HepG2 (cell line): ENCODE results near the gene ZMIZ1. TPM values are rescaled to one million over a fixed set of nuclear protein-coding genes. Genes with fewer than 3 reads are reported as not detected.

Experiments used
- FIP1L1 ChIP-seq: fragments of 200-400 bp; formaldehyde crosslinking; IDR thresholded peaks from 2 replicates; pipeline ENCODE4 v1.6.1; 2018; ENCODE audit warnings: low read depth, mild to moderate bottlenecking, low read length, moderate library complexity, borderline replicate concordance; ENCODE audit not compliant: insufficient read depth
- KDM5B ChIP-seq: sonication (generic); formaldehyde crosslinking; IDR thresholded peaks from 2 replicates; pipeline ENCODE4 v1.4.0; 2020; ENCODE audit warnings: missing genetic modification reagents, mild to moderate bottlenecking, borderline replicate concordance
- MYC ChIP-seq: sonication (generic); formaldehyde crosslinking; IDR thresholded peaks from 2 replicates; pipeline ENCODE4 v1.9.0; 2021; ENCODE audit warnings: missing genetic modification reagents, borderline replicate concordance
- NFKB2 ChIP-seq: sonication (generic); formaldehyde crosslinking; IDR thresholded peaks from 2 replicates; pipeline ENCODE4 v1.4.0; 2020; ENCODE audit warnings: missing genetic modification reagents, borderline replicate concordance
- SIX4 ChIP-seq: sonication (generic); formaldehyde crosslinking; IDR thresholded peaks from 2 replicates; pipeline ENCODE4 v1.4.0; 2020; ENCODE audit warnings: missing genetic modification reagents
- SMAD3 ChIP-seq: sonication (generic); formaldehyde crosslinking; IDR thresholded peaks from 2 replicates; pipeline ENCODE4 v1.4.0; 2020; ENCODE audit warnings: missing genetic modification reagents
- ZIK1 ChIP-seq: sonication (generic); formaldehyde crosslinking; IDR thresholded peaks from 2 replicates; pipeline ENCODE4 v1.5.0; 2020; ENCODE audit warnings: mild to moderate bottlenecking, low read depth, missing genetic modification reagents, borderline replicate concordance
- ZNF17 ChIP-seq: sonication (generic); formaldehyde crosslinking; IDR thresholded peaks from 2 replicates; pipeline ENCODE4 v1.5.0; 2020; ENCODE audit warnings: mild to moderate bottlenecking, missing genetic modification reagents
- ZNF207 ChIP-seq: fragments of 450-650 bp; IDR thresholded peaks from 2 replicates; pipeline ENCODE4 v1.6.1; 2016; ENCODE audit warnings: antibody characterized with exemption, borderline replicate concordance
- ZSCAN31 ChIP-seq: sonication (generic); formaldehyde crosslinking; IDR thresholded peaks from 2 replicates; pipeline ENCODE4 v1.5.0; 2020; ENCODE audit warnings: low read depth, mild to moderate bottlenecking, missing genetic modification reagents
- polyA plus RNA-seq, 8 experiments: library from polyadenylated mRNA; depleted of rRNA in 3 of 8; stranded (reverse) in 7 of 8; unstranded in 1 of 8; fragments of >200 nt; fragmentation: Illumina TruSeq in 4 of 8; extraction: Trizol in 4 of 8; gene quantifications; 2 replicates each; pipeline versions ENCODE4 v1.2.1 to v1.2.3, GENCODE V29; 2011 to 2016; ENCODE audit warnings: low read depth in 4 of 8, missing spikeins in 1 of 8, mixed read lengths in 1 of 8; ENCODE audit not compliant: insufficient read depth in 1 of 8
- total RNA-seq, 5 experiments: library from RNA; depleted of rRNA; stranded (reverse); fragments of >200 nt; fragmentation: Illumina TruSeq; extraction: Trizol; gene quantifications; 2 replicates each; pipeline ENCODE4 v1.2.3, GENCODE V29; 2016; ENCODE audit warnings: low read depth in 1 of 5
- TF ChIP-seq, protein P1 (sequence below): sonication (generic); formaldehyde crosslinking; IDR thresholded peaks from 2 replicates; pipeline ENCODE4 v1.5.1; 2020; ENCODE audit warnings: mild to moderate bottlenecking, missing genetic modification reagents, borderline replicate concordance
- TF ChIP-seq, protein P2 (sequence below): IDR thresholded peaks from 2 replicates; pipeline ENCODE4 v1.6.1; 2016; ENCODE audit warnings: mild to moderate bottlenecking
- TF ChIP-seq, protein P3 (sequence below): sonication (generic); formaldehyde crosslinking; IDR thresholded peaks from 2 replicates; pipeline ENCODE4 v1.4.0; 2020; ENCODE audit warnings: missing genetic modification reagents
- TF ChIP-seq, protein P4 (sequence below): sonication (generic); formaldehyde crosslinking; conservative IDR thresholded peaks from 2 replicates; pipeline ENCODE4 v1.8.0; 2022; ENCODE audit warnings: low read depth, missing genetic modification reagents
- TF ChIP-seq, protein P5 (sequence below): sonication (generic); formaldehyde crosslinking; IDR thresholded peaks from 2 replicates; pipeline ENCODE4 v1.8.0; 2022; ENCODE audit warnings: mild to moderate bottlenecking, missing genetic modification reagents, moderate library complexity

The ZMIZ1 gene
- total and polyA plus RNA-seq, 2 of the 13 experiments (the other 11 are each of a cell fraction or from before 2014, with no cell fraction given): 5.3 to 10.2 TPM

DNA sequence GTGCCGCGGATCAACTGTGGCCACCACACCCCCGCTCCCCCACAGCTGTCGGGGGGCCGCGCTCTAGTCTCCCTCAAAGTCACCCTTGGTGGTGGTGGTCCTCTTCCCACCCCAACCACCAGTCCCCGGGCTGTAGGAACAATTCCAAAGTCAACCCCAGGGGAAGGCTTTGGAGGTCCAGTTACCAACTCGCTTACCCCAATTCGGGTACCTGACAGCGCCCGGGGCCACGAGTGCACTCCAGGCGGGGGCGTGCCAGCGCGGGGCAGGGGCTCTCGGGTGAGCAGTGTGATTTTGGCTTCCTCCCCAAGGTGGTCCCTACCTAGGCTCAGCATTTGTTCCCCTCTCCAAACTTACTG is 584 bp upstream of the ZMIZ1 start (continued):
- TF ChIP-seq, protein P1, sequence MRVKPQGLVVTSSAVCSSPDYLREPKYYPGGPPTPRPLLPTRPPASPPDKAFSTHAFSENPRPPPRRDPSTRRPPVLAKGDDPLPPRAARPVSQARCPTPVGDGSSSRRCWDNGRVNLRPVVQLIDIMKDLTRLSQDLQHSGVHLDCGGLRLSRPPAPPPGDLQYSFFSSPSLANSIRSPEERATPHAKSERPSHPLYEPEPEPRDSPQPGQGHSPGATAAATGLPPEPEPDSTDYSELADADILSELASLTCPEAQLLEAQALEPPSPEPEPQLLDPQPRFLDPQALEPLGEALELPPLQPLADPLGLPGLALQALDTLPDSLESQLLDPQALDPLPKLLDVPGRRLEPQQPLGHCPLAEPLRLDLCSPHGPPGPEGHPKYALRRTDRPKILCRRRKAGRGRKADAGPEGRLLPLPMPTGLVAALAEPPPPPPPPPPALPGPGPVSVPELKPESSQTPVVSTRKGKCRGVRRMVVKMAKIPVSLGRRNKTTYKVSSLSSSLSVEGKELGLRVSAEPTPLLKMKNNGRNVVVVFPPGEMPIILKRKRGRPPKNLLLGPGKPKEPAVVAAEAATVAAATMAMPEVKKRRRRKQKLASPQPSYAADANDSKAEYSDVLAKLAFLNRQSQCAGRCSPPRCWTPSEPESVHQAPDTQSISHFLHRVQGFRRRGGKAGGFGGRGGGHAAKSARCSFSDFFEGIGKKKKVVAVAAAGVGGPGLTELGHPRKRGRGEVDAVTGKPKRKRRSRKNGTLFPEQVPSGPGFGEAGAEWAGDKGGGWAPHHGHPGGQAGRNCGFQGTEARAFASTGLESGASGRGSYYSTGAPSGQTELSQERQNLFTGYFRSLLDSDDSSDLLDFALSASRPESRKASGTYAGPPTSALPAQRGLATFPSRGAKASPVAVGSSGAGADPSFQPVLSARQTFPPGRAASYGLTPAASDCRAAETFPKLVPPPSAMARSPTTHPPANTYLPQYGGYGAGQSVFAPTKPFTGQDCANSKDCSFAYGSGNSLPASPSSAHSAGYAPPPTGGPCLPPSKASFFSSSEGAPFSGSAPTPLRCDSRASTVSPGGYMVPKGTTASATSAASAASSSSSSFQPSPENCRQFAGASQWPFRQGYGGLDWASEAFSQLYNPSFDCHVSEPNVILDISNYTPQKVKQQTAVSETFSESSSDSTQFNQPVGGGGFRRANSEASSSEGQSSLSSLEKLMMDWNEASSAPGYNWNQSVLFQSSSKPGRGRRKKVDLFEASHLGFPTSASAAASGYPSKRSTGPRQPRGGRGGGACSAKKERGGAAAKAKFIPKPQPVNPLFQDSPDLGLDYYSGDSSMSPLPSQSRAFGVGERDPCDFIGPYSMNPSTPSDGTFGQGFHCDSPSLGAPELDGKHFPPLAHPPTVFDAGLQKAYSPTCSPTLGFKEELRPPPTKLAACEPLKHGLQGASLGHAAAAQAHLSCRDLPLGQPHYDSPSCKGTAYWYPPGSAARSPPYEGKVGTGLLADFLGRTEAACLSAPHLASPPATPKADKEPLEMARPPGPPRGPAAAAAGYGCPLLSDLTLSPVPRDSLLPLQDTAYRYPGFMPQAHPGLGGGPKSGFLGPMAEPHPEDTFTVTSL (CRISPR knock-in tag): no peak
- no peak for TF ChIP-seq NFKB2
- TF ChIP-seq FIP1L1: no peak
- no peak for TF ChIP-seq ZNF17 (CRISPR knock-in tag)
- TF ChIP-seq, protein P2, sequence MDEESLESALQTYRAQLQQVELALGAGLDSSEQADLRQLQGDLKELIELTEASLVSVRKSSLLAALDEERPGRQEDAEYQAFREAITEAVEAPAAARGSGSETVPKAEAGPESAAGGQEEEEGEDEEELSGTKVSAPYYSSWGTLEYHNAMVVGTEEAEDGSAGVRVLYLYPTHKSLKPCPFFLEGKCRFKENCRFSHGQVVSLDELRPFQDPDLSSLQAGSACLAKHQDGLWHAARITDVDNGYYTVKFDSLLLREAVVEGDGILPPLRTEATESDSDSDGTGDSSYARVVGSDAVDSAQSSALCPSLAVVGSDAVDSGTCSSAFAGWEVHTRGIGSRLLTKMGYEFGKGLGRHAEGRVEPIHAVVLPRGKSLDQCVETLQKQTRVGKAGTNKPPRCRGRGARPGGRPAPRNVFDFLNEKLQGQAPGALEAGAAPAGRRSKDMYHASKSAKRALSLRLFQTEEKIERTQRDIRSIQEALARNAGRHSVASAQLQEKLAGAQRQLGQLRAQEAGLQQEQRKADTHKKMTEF (CRISPR knock-in tag): no peak
- TF ChIP-seq, protein P3, sequence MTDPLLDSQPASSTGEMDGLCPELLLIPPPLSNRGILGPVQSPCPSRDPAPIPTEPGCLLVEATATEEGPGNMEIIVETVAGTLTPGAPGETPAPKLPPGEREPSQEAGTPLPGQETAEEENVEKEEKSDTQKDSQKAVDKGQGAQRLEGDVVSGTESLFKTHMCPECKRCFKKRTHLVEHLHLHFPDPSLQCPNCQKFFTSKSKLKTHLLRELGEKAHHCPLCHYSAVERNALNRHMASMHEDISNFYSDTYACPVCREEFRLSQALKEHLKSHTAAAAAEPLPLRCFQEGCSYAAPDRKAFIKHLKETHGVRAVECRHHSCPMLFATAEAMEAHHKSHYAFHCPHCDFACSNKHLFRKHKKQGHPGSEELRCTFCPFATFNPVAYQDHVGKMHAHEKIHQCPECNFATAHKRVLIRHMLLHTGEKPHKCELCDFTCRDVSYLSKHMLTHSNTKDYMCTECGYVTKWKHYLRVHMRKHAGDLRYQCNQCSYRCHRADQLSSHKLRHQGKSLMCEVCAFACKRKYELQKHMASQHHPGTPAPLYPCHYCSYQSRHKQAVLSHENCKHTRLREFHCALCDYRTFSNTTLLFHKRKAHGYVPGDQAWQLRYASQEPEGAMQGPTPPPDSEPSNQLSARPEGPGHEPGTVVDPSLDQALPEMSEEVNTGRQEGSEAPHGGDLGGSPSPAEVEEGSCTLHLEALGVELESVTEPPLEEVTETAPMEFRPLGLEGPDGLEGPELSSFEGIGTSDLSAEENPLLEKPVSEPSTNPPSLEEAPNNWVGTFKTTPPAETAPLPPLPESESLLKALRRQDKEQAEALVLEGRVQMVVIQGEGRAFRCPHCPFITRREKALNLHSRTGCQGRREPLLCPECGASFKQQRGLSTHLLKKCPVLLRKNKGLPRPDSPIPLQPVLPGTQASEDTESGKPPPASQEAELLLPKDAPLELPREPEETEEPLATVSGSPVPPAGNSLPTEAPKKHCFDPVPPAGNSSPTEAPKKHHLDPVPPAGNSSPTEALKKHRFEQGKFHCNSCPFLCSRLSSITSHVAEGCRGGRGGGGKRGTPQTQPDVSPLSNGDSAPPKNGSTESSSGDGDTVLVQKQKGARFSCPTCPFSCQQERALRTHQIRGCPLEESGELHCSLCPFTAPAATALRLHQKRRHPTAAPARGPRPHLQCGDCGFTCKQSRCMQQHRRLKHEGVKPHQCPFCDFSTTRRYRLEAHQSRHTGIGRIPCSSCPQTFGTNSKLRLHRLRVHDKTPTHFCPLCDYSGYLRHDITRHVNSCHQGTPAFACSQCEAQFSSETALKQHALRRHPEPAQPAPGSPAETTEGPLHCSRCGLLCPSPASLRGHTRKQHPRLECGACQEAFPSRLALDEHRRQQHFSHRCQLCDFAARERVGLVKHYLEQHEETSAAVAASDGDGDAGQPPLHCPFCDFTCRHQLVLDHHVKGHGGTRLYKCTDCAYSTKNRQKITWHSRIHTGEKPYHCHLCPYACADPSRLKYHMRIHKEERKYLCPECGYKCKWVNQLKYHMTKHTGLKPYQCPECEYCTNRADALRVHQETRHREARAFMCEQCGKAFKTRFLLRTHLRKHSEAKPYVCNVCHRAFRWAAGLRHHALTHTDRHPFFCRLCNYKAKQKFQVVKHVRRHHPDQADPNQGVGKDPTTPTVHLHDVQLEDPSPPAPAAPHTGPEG (CRISPR knock-in tag): no peak
- TF ChIP-seq KDM5B (CRISPR knock-in tag): no peak
- TF ChIP-seq, protein P4, sequence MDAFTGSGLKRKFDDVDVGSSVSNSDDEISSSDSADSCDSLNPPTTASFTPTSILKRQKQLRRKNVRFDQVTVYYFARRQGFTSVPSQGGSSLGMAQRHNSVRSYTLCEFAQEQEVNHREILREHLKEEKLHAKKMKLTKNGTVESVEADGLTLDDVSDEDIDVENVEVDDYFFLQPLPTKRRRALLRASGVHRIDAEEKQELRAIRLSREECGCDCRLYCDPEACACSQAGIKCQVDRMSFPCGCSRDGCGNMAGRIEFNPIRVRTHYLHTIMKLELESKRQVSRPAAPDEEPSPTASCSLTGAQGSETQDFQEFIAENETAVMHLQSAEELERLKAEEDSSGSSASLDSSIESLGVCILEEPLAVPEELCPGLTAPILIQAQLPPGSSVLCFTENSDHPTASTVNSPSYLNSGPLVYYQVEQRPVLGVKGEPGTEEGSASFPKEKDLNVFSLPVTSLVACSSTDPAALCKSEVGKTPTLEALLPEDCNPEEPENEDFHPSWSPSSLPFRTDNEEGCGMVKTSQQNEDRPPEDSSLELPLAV (CRISPR knock-in tag): no peak
- TF ChIP-seq, protein P5, sequence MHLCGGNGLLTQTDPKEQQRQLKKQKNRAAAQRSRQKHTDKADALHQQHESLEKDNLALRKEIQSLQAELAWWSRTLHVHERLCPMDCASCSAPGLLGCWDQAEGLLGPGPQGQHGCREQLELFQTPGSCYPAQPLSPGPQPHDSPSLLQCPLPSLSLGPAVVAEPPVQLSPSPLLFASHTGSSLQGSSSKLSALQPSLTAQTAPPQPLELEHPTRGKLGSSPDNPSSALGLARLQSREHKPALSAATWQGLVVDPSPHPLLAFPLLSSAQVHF (CRISPR knock-in tag): no peak
- no peak for TF ChIP-seq SMAD3 (CRISPR knock-in tag)
- no peak for TF ChIP-seq ZNF207
- TF ChIP-seq SIX4 (CRISPR knock-in tag): no peak
- no peak for TF ChIP-seq ZIK1 (CRISPR knock-in tag)
- 0 out of 2 replicates have a peak, but pooled peaks have one; percentile 25 for TF ChIP-seq MYC (CRISPR knock-in tag)
- no peak for TF ChIP-seq ZSCAN31 (CRISPR knock-in tag)
